ENCODE data around the gene PPTC7.
"Not testable (repeated sequence)": the region's sequence is repeated elsewhere in the genome, so short reads cannot be mapped to it uniquely, and the experiment has no call there.

PPTC7 gene

DNA sequence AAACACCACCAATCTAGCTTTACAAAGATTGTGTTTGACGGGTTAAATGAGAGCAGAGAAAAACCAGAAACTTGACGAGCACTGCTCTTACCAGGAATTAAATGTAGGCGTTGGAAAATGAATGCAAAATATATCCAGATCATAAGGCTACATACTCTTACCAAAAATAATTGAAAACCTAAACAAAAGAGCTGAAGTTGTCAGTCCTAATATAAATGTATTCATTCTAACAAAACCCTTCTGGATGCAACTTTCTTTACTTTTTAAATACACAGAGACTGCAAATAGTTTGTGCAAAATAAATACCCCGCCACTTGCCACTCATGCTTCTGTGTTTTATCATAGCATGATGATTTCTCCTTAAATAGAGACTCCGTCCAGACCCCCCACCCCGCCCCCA, 48.3 kb downstream of the PPTC7 start:
- no peak for DNase-seq (ENCODE audit: low spot score)

DNA sequence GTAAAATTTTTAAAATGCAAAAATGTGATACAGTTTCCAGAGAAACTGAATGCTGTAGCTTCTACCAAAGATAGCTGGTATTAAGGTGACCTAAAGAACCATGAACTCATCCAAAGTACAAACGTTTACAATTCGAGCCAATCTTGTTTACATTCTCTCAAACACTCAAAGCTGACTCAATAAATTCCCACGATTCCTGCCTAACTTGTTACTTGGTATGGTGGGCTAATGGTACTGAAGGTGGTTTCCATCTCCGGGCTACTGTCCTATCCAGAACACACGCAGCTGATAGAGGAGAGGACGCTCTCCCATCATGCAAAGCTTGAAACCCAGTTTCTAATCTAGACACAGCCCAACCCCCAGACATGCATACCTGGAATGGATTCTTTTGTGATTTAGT, 49.5 kb downstream of the PPTC7 start:
- DNase-seq (ENCODE audit: low spot score) = no peak

DNA sequence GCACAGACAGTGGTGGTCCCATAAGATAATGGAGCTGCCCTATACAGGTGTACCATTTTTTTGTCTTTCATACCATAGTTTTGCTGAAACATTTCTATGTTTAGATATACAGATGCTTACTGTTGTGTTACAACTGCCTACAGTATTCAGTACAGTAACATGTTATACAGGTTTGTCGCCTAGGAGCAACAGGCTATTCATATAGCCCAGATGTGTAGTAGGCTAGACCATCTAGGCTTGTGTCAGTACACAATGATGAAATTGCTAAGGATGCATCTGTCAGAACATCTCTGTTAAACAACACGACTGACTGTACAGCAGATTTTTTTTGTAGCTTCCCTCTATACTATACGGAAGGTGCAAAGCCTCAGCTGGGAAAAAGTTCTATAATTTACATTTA, 50.5 kb downstream of the PPTC7 start:
- DNase-seq (ENCODE audit: low spot score) = no peak

DNA sequence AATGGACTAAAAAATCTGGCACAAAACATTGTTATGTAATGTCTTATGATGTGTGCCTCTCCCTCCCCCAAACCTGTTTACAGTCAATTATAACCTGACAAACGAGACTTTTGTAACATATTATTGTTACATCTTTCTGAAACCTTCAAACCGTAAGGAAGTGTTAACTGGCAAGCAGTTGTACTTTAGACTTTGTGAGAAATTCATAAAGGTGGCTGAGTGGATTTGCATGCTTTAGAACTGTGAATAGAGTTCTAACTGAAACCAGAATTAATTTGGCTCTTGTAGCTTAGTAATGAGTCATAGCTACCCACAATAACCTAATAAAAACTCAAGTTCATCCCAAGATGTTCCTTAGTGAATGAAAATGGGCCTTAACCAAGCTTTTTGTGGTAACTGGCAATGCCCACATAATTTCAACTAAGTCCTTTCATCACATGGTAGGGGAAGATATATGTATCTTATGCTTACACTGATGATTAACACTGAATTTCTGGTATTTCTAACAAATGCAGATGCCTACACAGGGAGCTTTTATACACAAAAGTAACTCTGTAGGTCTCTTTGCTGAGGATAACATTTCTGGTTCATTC, 51.3 kb downstream of the PPTC7 start:
- no peak for DNase-seq (ENCODE audit: low spot score)

DNA sequence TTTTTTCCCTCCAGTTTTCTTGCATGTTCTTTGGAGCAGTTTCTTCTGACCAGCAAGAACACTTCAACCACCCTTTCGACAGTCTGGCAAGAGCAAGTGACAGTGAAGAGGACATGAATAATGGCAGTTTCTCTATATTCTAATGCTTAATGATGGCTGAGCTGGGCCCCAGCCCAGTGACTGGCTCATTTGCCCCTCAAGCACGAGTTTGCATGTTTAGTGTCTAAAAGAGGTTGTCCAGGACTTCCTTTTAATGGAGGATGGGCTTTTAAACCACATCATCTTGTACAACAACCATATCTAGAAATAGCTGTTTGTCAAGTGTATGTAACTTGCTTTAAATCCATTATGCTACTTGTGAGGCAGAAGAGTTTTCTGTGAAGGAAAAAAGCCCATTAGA, 52.6 kb downstream of the PPTC7 start:
- no peak for DNase-seq (ENCODE audit: low spot score)

DNA sequence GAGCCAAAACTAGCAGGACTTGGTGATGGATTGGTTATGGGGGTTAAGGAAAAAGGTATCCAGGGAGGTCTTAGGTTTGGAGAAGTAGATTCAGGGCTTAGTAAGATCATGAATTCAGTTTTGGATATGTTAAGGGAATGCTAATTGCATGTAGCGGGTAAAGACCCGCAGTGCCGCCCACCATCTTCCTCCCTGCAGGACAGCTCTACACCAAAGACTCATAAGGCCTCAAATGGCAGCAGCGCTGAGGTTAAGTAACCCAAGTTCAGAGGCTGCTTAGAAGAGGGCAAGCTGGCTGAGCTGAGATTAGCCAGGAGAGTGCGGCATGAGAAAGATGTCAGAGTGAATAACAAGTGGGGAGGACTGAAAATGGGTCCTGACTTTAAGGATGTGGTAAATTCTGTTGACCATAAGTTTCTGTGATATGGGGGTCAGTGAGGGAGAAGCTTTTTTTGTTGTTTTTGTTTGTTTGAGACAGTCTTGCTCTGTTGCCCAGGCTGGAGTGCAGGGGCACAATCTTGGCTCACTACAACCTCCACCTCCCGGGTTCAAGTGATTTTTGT, 54.8 kb downstream of the PPTC7 start:
- no peak for DNase-seq (ENCODE audit: low spot score)

DNA sequence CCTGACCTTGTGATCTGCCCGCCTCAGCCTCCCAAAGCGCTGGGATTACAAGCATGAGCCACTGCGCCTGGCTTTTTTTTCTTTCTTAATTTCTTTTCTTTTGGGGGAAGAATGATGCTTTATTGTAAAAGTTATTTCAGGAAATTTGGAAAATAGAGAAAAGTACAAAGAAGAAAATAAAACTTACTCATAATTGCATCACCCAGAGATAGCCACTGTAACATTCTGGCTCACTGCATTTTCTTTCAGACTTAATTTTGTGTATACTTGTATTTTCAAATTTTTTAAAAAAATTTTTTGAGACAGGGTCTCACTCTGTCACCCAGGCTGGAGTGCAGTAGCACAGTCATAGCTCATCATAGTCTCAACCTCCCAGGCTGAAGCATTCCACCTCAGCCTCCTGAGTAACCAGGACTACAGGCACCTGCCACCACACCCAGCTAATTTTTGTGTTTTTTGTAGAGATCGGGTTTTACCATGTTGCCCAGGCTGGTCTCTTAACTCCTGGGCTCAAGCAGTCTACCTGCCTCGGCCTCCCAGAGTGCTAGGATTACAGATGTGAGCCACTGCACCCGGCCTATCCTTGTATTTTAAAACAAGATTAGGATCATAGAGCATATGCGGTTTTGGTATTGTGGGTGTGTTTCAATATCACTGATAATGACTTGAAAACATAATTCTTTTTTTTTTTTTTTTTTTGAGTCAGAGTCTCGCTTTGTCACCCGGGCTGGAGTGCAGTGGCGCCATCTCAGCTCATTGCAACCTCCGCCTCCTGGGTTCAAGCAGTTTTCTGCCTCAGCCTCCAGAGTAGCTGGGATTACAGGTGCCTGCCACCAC, 62.0 kb downstream of the PPTC7 start:
- not testable (repeated sequence) for DNase-seq (ENCODE audit: low spot score)

DNA sequence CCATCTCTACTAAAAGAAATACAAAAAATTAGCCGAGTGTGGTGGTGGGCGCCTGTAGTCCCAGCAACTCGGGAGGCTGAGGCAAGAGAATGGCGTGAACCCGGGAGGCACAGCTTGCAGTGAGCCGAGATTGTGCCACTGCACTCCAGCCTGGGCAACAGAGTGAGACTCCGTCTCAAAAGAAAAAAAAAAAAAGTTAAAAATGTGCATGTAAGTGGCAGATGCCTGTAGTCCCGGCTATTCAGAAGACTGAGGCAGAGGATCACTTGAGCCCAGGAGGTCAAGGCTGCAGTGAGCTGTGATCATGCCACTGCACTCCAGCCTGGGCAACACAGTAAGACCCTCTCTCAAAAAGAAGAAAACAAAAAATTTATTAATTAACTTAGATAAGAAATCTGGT, 65.1 kb downstream of the PPTC7 start:
- DNase-seq (ENCODE audit: low spot score) = not testable (repeated sequence)

DNA sequence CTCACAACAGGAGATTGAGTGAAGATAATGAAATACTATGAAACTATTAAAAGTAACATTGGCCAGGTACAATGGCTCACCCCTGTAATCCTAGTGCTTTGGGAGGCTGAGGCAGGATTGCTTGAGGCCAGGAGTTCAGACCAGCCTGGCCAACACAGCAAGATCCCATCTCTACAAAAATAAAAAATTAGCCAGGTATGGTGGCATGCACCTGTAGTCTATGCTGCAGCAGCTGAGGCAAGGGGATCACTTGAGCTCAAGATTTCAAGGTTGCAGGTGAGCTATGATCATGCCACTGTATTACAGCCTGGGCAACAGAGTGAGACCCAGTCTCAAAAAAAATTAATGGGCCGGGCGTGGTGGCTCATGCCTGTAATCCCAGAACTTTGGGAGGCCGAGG, 66.1 kb downstream of the PPTC7 start:
- no peak for DNase-seq (ENCODE audit: low spot score)

DNA sequence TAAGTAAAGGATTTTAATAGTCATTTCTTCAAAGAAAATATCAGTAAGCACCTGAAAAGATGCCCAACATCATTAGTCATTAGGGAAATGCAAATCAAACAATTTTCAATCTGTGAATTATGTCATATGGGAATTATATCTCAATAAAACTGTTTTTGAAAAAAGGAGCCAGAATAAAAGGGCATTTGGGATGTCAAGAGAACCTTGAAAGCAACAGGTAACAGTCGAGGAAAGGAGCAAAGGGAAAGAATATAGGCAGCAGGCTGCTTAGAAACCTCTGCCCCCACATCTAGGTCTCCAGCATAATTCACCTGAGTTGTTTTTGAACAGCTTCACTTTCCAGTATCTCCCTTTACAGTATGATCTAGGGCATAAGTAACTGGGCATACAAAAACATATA, 68.8 kb downstream of the PPTC7 start:
- DNase-seq (ENCODE audit: low spot score) = no peak

DNA sequence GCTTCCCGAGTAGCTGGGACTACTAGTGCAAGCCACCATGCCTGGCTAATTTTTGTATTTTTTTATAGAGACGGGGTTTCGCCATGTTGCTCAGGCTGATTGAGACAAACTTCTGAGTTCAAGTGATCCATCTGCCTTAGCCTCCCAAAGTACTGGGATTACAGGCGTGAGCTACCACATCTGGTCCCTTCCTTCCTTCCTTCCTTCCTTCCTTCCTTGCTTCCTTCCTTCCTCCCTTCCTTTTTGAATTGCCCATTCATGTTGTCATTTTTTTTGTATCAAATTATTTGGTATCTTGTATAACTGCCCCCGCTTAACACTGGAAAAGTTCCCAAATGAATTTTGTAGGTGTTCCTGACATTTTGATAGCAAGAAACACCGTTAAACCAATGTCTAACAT, 69.3 kb downstream of the PPTC7 start:
- DNase-seq (ENCODE audit: low spot score) = no peak

DNA sequence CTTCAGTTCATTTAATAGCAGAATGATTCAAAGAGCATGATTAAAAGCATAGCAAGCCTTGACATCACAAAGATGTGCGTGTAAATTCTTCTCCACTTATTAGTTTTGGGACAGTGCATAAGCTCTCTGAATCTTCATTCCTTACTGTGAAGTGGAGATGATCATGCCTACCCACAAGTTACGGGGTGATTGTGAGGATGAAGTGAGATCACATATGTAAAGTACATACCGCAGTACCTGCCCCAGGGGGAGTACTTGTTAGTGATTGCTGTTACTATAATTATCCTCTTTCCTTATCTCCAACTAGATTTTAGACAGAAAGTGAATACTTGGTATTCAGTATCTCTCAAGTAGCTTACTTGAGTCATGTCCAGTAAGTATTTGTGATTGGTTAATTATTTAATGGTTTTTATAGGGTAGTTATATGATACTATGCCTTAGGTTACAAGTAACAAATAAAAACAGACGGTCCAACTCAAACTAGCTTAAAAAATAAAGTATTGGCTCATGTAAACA, 75.0 kb downstream of the PPTC7 start:
- no peak for DNase-seq (ENCODE audit: low spot score)

DNA sequence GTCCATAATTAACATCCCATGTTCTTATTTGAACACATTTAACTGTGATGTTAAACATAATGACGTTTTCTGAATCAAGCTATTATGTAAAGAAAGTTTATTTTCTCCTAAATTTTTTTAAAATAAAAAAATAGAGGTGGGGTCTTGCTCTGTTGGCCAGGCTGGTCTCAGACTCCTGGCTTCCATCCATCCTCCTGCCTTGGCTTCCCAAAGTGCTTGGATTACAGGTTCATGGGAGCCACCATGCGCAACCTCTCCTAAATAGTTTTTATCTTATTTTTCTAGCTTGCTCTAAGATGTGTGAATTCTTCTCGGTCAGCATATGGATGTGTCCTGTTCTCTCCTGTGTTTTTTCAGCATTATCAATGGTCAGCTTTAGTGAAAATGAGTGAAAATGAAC, 77.8 kb downstream of the PPTC7 start:
- DNase-seq (ENCODE audit: low spot score) = no peak

DNA sequence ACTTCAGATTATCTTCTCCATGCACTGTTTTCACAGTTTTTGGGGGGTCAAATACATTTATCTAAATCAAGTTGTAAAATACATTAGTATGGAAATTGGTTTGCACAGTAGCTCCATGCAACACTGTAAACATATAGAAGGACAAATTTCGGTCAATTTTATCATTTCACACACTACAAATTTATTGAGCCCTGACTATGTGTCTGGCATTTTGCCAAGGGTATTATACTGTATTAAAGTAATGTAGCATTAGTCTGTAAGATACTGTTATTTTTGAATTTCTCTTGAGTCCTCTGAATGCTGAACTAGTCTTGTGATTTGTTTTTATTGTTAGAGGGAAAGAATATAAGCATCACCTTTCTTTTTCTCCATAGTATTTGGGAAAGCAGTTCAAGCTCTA, 79.7 kb downstream of the PPTC7 start:
- no peak for DNase-seq (ENCODE audit: low spot score)

DNA sequence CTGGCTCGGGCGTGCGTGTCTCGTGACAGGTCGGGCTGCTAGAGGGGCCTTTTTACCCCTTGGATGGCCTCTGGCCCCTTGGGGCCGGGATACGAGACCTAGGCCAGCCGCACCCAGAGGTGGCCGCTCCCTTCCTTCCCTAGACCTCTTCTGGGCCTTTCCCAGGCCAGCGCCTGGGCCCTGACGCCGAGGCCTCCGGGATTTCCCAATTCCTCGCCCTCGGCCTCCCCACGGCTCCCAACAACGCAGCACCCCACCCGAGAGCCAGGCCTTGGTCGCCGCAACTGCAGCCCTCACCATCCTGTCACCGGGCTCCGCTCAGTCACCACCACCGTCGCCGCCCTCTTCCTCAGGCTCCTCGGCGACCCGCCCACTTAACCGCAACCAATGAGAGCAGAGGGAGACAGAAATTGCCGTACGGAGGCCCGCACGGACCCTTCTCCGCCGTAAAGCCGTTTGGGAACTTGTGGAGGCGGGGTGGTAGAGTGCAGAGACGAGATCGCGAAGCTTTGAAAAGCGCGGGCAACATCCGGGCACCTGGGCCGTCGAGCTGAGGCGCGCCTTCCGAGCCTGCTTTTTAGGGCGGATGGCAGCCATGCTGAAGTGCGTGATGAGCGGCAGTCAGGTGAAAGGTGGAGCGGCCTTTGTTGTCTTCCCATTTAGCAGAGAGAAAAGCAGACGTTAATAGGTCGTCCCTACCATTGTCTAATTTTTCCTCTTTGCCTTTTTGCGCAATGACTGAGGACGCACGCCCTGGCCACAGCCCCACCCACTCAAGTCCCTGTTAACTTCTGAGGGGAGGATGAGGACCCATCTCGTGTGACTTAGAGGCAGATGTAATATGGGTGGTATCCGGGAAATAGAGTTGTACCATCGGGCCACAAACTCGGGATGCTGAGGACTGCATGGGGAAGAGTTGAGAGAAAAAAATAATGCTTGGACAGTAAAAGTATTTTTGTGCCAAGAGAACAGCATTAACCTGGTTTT, 81.1 kb downstream of the PPTC7 start, which contains the start of the genes RAD9B and VPS29:
TSS of gene RAD9B (plus strand) at position 580 of the 987 bp plus-strand sequence. CDS start at position 587, 7 bp downstream.
TSS of gene VPS29 (minus strand) at position 360 of the 987 bp plus-strand sequence. CDS start at position 300, 60 bp downstream.
- DNase-seq (ENCODE audit: low spot score) = peak; percentile 96

DNA sequence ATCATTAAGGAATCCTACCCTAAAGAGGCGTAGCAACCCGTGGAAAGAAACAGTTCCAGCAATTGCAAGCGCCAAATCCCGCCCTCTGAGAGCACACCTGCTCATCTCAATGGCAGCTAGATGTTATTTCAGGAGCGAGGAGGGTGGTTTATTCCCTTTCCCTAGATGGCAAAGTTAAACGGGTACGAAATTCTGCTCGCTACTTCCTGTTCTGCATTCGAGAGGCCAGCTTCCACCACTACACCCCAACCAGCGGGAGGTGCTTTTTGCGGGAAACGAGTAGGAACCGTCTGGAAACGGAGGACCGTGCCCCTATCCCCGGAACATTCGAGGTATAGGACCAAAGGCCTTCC, 81.7 kb downstream of the PPTC7 start:
- peak; percentile 35 for DNase-seq (ENCODE audit: low spot score)

DNA sequence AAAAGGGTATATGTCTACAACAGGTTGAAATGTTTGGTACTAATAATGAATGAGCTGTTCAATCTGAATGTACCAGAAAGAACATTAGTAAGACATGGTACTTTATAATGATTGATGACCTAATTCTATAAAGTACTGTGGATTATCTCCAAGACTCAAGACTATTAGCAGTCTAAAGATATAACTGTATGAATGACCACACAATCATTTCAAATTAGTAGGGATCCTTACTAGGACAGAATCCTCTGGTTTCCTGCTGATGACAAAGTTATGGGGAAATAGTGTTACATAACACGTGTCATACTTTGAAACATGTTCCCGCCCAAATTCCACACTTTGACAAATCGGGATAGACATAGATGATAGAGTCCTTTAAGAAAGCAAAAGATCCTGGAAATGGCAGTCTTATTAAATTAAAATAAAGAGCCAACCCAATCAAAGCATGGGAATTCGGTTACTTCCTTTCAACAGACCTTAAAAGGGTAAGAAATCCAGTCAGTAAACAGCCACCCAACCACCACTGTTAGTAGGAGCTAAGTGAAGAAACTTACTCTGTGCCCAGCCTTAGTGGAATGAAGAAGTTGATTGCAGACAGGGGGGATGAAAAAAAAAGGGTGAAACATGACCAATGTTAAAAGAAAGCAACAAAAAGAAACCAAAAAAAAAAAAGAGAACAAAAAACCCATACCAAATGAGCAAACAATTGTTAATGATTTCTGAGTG, 84.0 kb downstream of the PPTC7 start:
- DNase-seq (ENCODE audit: low spot score) = no peak
